PC-3 (cell line): Measurements from ENCODE around the gene KCNJ6. TPM values are rescaled to one million over a fixed set of nuclear protein-coding genes. Genes with fewer than 3 reads are reported as not detected.

Source experiments
- ATAC-seq: fragments of 200-7000 bp; cut with Tn5 transposase; 2 replicates; pipeline ENCODE4 v1.9.1; 2020; ENCODE audit warnings: mild to moderate bottlenecking, moderate library complexity
- BruUV-seq: library from RNA; stranded (reverse); fragments of 400-500 nt; replicated peaks from 2 replicates; lab custom pipeline; 2021; lab: Mats Ljungman, UMichigan
- CTCF ChIA-PET: fragments of 300-600 bp; sonication (Branson Sonifier 250); formaldehyde crosslinking; loops from one replicate; lab custom pipeline; 2022; ENCODE audit warnings: antibody characterized with exemption; lab: Charles Lee
- POLR2A ChIA-PET: fragments of 300-600 bp; sonication (Branson Sonifier 250); formaldehyde crosslinking; loops from one replicate; lab custom pipeline; 2022; ENCODE audit warnings: antibody characterized with exemption; ENCODE audit not compliant: unreplicated experiment; lab: Charles Lee
- DNase-seq: peaks from one replicate; pipeline ENCODE4 v3.0.0-alpha.2; 2015
- H2AFZ ChIP-seq: fragments of 300-600 bp; sonication (generic); 2 replicates; pipeline ENCODE4 v1.6.0; 2016; ENCODE audit warnings: antibody characterized with exemption, low read length
- H3F3A ChIP-seq: fragments of 300-600 bp; sonication (generic); one replicate; pipeline ENCODE4 v1.6.0; 2017; ENCODE audit warnings: antibody characterized with exemption, low read length, control low read depth, mild to moderate bottlenecking; ENCODE audit not compliant: unreplicated experiment
- H3K27ac ChIP-seq: fragments of 300-600 bp; sonication (generic); 2 replicates; pipeline ENCODE4 v1.5.1; 2016; ENCODE audit warnings: mild to moderate bottlenecking, low read length
- H3K27me3 ChIP-seq: fragments of 300-600 bp; sonication (generic); 2 replicates; pipeline ENCODE4 v1.6.1; 2016; ENCODE audit warnings: low read length, mixed read lengths
- H3K36me3 ChIP-seq: fragments of 300-600 bp; sonication (generic); 2 replicates; pipeline ENCODE4 v1.6.1; 2016; ENCODE audit warnings: low read depth, mixed run types, low read length, mixed read lengths
- H3K4me1 ChIP-seq: fragments of 300-600 bp; sonication (generic); 2 replicates; pipeline ENCODE4 v1.5.1; 2016; ENCODE audit warnings: low read length; ENCODE audit not compliant: insufficient read depth
- H3K4me2 ChIP-seq: fragments of 300-600 bp; sonication (generic); 2 replicates; pipeline ENCODE4 v1.6.0; 2016; ENCODE audit warnings: low read length
- H3K4me3 ChIP-seq: fragments of 300-600 bp; sonication (generic); 2 replicates; pipeline ENCODE4 v1.5.1; 2016; ENCODE audit warnings: mild to moderate bottlenecking, low read length, mixed read lengths
- H3K79me2 ChIP-seq: fragments of 300-600 bp; sonication (generic); 2 replicates; pipeline ENCODE4 v1.6.1; 2017; ENCODE audit warnings: low read length, mixed read lengths
- H3K9ac ChIP-seq: fragments of 300-600 bp; sonication (generic); 2 replicates; pipeline ENCODE4 v1.6.0; 2016; ENCODE audit warnings: mild to moderate bottlenecking, low read length
- H3K9me2 ChIP-seq: fragments of 300-600 bp; sonication (generic); replicated peaks from 2 replicates; pipeline ENCODE4 v1.6.1; 2016; ENCODE audit warnings: mixed run types, low read length, mixed read lengths
- H3K9me3 ChIP-seq: fragments of 300-600 bp; sonication (generic); 2 replicates; pipeline ENCODE4 v1.6.1; 2016; ENCODE audit warnings: low read length, mixed read lengths
- H4K20me1 ChIP-seq: fragments of 300-600 bp; sonication (generic); 2 replicates; pipeline ENCODE4 v1.6.1; 2016; ENCODE audit warnings: low read length, mixed read lengths
- CTCF ChIP-seq: fragments of 300-600 bp; sonication (generic); conservative IDR thresholded peaks from 2 replicates; pipeline ENCODE4 v1.5.1; 2017; ENCODE audit warnings: antibody characterized with exemption, low read depth, mild to moderate bottlenecking, low read length
- EZH2 ChIP-seq: fragments of 300-600 bp; sonication (generic); IDR thresholded peaks from one replicate; pipeline ENCODE4 v1.6.1; 2017; ENCODE audit warnings: antibody characterized with exemption, mild to moderate bottlenecking, low read length; ENCODE audit not compliant: unreplicated experiment
- EZH2phosphoT487 ChIP-seq: fragments of 300-600 bp; sonication (generic); IDR thresholded peaks from 2 replicates; pipeline ENCODE4 v1.6.1; 2018; ENCODE audit warnings: mild to moderate bottlenecking, antibody characterized with exemption, low read length, borderline replicate concordance
- intact Hi-C: fragments of 100-400 bp; cut with micrococcal nuclease; formaldehyde crosslinking; loops from 2 replicates; pipeline ENCODE4 v1.9.0; 2023
- total RNA-seq: library from RNA; depleted of rRNA; stranded (reverse); fragments of >200 nt; gene quantifications from 2 replicates; pipeline ENCODE4 v1.2.3, GENCODE V29; 2014

Gene KCNJ6
- total RNA-seq, 1 experiment from 2014 or later = not detected

GRCh38 chr21:37805266-37805665, 111.0 kb downstream of the KCNJ6 start:
- no peak overlapping the region for H3K4me2 ChIP-seq
- no peaks in the 10 kb centered on the region for H3K79me2 ChIP-seq
- ChIA-PET POLR2A (no interaction called here), CTCF (no interaction called here)
- no peaks in the 10 kb centered on the region for H3F3A ChIP-seq
- H2AFZ ChIP-seq = no peak overlapping the region
- intact Hi-C loops = no loop called here
- H3K4me3 ChIP-seq = no peak overlapping the region
- no peak overlapping the region for H3K9ac ChIP-seq
- ATAC-seq (no peak), DNase-seq (no peak)
- TF ChIP-seq EZH2 (no peak), EZH2phosphoT487 (no peak), CTCF (no peak)
- no peak overlapping the region for H3K27ac ChIP-seq
- 0 out of 2 replicates have a peak, but pooled peaks cover 5% of the 10 kb centered on the region for H3K9me3 ChIP-seq
- no peaks in the 10 kb centered on the region for H3K9me2 ChIP-seq
- H4K20me1 ChIP-seq = no peaks in the 10 kb centered on the region
- no peaks in the 10 kb centered on the region for H3K4me1 ChIP-seq
- H3K36me3 ChIP-seq = no peaks in the 10 kb centered on the region
- H3K27me3 ChIP-seq = peaks cover 41% of the 10 kb centered on the region
- BruUV-seq = no TSS peak

- Histone ChIP-seq H3K27ac (no peak overlapping the region), H3F3A (no peaks in the 10 kb centered on the region), H3K27me3 (peaks cover 53% of the 10 kb centered on the region), H3K9ac (no peak overlapping the region), H3K9me2 (no peaks in the 10 kb centered on the region), H3K4me1 (no peaks in the 10 kb centered on the region), H3K4me2 (no peak overlapping the region), H3K36me3 (no peaks in the 10 kb centered on the region), H3K9me3 (no peaks in the 10 kb centered on the region), H2AFZ (no peak overlapping the region), H3K79me2 (no peaks in the 10 kb centered on the region), H4K20me1 (no peaks in the 10 kb centered on the region), H3K4me3 (no peak overlapping the region)
- TF ChIP-seq EZH2 = no peak
- TF ChIP-seq CTCF = no peak
- no peak for TF ChIP-seq EZH2phosphoT487
- CTCF ChIA-PET = no interaction called here
- no peak for DNase-seq
- intact Hi-C loops = no loop called here
- no TSS peak for BruUV-seq
- POLR2A ChIA-PET = interaction anchor here (0.6 kb wide), 1 partner anchor 68 kb away, joined by 4 read pairs; no protein-coding TSS in a partner anchor
- no peak for ATAC-seq
Measured at GRCh38 chr21:37804001-37804400, 112.3 kb downstream of the KCNJ6 start.

- no peaks in the 10 kb centered on the region for H3K9me3 ChIP-seq
- no peak overlapping the region for H2AFZ ChIP-seq
- TF ChIP-seq EZH2 (no peak), CTCF (no peak), EZH2phosphoT487 (no peak)
- BruUV-seq = no TSS peak
- no peak overlapping the region for H3K4me2 ChIP-seq
- H4K20me1 ChIP-seq = no peaks in the 10 kb centered on the region
- ChIA-PET CTCF (no interaction called here), POLR2A (interaction anchor here (0.6 kb wide), 1 partner anchor 67 kb away, joined by 4 read pairs; no protein-coding TSS in a partner anchor)
- peaks cover 58% of the 10 kb centered on the region for H3K27me3 ChIP-seq
- no peaks in the 10 kb centered on the region for H3K9me2 ChIP-seq
- H3K27ac ChIP-seq = no peak overlapping the region
- no peaks in the 10 kb centered on the region for H3K79me2 ChIP-seq
- ATAC-seq (no peak), DNase-seq (no peak)
- H3K4me3 ChIP-seq = no peak overlapping the region
- intact Hi-C loops = no loop called here
- no peaks in the 10 kb centered on the region for H3F3A ChIP-seq
- H3K9ac ChIP-seq = no peak overlapping the region
- H3K4me1 ChIP-seq = no peaks in the 10 kb centered on the region
- H3K36me3 ChIP-seq = no peaks in the 10 kb centered on the region
Measured at GRCh38 chr21:37803101-37803651, 113.1 kb downstream of the KCNJ6 start.
